GM21390 (cell line): ENCODE results near the gene ZDHHC17.
A peak's percentile ranks its signal among the peaks of the same experiment; 100 is the strongest.
"Not testable (repeated sequence)": the region's sequence is repeated elsewhere in the genome, so short reads cannot be mapped to it uniquely, and the experiment has no call there.

Experiments used
- ATAC-seq: cut with Tn5 transposase; IDR thresholded peaks from one replicate; pipeline ENCODE4 v1.9.1; 2021; ENCODE audit not compliant: unreplicated experiment

ZDHHC17 gene, protein sequence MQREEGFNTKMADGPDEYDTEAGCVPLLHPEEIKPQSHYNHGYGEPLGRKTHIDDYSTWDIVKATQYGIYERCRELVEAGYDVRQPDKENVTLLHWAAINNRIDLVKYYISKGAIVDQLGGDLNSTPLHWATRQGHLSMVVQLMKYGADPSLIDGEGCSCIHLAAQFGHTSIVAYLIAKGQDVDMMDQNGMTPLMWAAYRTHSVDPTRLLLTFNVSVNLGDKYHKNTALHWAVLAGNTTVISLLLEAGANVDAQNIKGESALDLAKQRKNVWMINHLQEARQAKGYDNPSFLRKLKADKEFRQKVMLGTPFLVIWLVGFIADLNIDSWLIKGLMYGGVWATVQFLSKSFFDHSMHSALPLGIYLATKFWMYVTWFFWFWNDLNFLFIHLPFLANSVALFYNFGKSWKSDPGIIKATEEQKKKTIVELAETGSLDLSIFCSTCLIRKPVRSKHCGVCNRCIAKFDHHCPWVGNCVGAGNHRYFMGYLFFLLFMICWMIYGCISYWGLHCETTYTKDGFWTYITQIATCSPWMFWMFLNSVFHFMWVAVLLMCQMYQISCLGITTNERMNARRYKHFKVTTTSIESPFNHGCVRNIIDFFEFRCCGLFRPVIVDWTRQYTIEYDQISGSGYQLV

DNA sequence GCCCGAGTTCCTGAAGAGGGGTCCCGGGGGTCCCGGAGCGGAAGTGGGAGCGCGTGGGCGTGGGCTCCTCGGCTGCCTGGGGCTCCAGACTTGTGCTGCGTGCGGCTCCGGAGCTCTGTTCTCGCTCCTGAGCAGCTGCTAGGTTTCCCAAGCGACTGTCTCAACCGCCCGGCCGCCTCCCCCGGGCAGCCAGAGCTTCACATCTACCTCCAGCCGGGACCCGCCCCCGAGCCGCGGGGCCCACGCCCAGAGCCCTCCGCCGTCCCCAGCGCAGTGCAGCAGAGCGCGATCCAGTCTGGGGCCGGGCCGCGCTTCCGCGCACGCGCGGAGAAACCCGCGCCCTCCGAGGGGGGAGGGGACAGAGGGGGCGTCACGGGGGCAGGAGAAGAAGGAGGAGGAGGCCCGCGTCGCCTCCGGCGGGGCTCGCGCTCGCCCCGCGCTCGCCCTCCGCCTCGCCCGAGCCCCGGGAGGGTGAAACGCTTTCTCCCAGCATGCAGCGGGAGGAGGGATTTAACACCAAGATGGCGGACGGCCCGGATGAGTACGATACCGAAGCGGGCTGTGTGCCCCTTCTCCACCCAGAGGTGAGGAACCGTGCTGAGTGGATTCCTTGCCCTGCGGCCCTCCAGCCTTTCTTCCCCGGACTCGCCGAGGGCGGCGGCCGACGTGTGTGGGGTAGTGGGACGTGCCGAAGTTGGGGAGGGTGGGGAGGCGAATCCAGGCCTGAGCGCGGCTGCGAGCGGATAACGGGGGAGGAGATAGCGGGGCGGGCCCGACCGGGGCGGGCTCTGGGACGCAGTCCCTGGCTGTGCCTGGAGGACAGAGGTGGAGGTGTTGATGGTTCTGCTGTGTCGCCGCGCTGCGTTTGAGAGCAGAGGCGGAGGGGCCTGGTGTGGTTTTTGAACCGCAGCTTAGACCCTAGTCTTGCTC, at the start of gene ZDHHC17:
Gene ZDHHC17, plus strand, starts transcription at position 370 of the 930 bp plus-strand sequence. Its CDS starts 122 bp downstream, at position 492.
- peak; percentile 89 for ATAC-seq

DNA sequence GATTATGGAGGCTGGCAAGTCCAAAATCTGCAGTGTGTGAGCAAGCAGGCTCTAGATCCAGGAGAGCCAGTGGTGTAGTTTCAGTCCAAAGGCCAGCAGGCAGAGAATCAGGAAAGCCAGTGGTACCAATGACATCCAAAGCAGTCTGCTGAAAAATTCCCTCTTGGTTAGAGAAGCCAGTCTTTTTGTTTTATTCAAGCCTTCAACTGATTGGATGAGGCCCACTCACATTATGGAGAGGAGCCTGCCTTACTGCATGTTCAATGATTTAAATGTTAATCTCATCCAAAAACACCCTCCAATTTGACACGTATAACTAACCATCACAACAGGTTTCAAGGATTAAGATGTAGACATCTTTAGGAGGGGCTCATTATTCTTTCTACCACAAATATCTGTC, 49.5 kb upstream of the ZDHHC17 start:
- no peak for ATAC-seq

DNA sequence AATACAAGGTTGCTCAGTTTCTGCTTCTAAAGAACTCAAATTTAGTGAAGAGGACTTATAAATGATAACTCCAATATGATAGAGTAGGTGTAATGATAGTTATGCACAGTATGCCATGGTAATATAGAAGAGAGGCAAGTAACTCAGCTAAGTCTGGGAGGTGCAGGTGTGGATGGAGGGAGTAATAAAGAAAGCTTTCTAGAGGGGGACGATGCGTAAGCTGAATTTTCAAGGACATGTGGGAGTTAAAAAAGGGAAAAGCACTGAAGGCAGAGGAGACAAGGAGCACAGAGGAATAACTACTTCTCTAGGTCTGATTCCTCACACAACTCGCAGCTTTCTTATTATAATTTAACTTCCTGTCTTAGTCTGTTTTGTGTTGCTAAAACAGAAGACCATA, 49.1 kb upstream of the ZDHHC17 start:
- ATAC-seq: no peak

DNA sequence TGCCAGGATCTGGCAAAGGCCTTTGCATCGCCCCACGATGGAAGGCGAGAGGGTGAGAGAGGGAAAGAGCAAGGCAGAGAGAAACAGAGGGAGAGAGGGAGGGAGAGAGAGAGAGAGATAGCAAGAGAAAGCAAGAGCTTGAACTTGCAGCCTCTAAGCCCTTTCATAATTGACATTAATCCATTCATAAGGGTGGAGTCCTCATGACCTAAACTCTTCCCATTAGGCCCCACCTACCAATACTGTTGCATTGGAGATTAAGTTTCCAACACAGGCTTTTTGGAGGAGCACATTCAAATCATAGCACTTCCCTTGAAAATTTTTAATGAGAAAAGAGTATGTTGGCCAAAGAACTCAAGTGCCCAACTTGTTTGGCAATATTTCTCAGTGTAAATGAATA, 48.6 kb upstream of the ZDHHC17 start:
- ATAC-seq: no peak

DNA sequence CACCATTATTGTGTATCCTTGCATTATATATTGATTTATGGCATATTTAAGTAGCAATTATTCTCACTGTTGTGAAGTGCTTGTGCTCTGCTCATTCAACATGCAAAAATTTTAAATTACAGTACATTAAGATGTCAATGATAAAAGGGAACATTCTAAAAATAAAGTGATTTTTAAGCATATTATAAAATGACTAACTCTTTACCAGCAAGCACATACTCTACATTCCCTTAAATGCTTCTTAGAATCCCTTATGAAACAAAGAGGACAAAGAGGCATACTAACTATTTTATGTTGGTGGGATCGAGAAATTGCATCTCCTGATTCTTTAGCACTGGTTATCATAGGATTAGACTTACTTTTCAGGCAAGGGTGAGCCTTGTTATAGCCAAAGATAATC, 46.6 kb upstream of the ZDHHC17 start:
- ATAC-seq: no peak

DNA sequence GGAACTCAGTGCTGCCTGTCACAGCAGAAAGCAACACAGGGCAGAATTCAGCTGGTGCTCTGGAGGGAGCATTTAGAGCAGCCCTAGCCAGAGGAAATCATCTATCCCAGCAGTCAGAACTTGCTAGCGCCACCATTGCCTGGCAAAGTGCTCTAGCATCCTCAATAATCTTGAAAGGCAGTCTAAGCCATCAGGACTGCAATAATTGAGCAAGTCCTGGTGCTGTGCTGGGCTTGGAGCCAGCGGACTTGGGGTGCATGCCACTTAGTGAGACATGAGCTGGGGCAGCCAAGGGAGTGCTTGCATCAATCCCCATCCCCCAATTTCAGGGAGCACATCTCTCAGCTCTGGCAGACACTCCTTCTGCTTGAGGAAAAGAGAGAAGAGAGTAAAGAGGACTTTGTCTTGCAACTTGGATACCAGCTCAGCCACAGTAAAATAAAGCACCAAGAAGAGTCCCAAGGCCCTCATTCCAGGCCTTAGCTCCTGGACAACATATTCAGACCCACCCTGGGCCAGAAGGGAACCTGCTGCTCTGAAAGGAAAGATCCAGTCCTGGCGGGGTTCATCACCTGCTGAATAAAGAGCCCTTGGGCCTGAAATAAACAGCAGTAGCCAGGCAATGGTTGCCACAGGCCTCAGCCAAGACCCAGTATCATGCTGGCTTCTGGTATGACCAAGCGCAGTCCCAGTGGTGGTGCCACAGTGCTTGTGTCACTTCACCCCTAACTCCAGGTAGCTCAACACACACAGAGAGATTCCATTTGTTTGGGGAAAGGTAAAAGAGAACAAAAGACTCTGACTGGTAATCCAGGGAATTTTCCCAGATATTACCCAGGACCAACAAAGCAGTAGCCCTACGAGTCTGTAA, 44.5 kb upstream of the ZDHHC17 start:
- ATAC-seq: no peak

DNA sequence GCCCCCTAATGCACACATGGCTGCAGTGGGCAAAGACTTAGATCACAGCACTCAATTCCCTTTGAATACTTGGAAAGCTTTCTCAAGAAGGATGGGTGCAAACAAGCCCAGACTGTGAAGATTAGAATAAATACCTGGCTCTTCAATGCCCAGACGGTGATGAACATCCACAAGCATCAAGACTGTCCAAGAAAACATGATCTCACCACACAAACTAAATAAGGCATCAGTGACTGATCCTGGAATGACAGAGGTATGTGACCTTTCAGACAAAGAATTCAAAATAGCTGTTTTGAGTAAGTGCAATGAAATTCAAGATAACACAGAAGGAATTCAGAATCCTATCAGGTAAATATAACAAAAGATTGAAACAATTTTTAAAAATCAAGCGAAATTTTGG, 43.8 kb upstream of the ZDHHC17 start:
- ATAC-seq: no peak

DNA sequence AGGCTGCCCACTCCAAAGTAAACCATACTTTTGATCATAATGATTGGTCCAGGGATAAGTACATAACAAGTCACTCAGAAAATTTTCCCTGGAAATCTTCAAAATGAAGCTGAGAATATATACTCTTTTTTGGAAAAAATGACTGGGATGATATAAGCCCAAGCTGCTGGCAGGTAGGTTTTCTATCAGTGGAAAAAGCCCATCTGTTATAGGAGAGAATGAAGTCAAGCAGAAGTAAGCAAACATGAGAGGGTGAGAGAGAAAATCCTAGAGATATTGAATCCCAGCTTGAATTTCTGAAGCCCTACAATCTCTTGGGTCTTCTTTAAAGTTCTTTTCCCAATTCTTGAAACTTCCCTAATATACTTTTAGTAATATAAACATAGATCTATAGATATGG, 37.3 kb upstream of the ZDHHC17 start:
- no peak for ATAC-seq

DNA sequence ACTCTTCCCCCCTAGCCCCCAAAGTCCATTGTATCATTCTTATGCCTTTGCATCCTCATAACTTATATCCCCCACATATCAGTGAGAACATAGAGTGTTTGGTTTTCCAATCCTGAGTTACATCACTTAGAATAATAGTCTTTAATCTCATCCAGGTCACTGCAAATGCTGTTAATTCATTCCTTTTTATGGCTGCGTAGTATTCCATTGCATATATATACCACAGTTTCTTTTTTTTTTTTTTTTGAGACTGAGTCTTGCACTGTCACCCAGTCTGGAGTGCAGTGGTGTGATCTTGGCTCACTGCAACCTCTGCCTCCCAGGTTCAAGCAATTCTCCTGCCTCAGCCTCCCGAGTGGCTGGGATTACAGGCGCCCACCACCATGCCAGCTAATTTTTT, 31.7 kb upstream of the ZDHHC17 start:
- not testable (repeated sequence) for ATAC-seq

DNA sequence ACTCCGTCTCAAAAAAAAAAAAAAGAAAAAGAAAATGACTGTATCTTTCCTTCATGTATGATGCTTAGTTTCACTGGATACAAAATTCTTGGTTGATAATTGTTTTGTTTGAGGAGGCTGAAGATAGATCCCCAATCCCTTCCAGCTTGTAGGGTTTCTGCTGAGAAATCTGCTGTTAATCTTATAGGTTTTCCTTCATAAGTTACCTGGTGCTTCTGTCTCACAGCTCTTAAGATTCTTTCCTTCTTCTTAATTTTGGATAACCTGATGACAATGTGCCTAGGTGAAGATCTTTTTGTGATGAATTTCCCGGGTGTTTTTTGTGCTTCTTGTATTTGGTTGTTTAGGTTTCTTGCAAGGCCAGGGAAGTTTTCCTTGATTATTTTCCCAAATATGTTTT, 26.2 kb upstream of the ZDHHC17 start:
- not testable (repeated sequence) for ATAC-seq

DNA sequence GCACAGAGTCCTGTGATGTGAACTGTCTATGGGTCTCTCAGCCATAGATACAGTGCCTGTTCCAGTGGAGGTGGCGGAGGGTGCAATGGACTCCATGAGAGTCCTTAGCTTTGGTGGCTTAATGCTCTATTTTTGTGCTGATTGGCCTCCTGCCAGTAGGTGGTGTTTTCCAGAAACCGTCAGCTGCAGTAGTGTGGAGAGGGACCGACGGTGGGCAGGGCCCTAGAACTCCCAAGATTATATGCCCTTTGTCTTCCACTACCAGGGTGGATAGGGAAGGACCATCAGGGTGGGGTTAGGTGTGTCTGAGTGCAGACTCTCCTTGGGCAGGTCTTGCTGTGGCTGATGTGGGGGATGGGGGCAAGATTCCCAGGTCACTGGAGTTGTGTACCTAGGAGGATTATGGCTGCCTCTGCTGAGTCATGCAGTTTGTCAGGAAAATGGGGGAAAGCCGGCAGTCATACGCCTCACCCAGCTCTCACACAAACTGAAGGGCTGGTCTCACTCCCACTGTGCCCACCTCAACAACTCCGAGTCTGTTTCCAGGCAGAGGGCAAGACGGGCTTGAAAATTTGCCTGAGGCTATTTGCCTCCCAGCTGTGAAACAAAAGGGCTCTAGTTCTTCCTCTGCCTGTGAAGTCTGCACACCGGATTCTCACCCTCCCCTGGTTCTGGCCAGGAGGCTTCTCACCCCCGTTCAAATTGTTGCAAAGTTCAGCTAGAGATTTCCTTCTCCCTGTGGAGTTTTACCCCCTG, 24.9 kb upstream of the ZDHHC17 start:
- ATAC-seq: no peak

DNA sequence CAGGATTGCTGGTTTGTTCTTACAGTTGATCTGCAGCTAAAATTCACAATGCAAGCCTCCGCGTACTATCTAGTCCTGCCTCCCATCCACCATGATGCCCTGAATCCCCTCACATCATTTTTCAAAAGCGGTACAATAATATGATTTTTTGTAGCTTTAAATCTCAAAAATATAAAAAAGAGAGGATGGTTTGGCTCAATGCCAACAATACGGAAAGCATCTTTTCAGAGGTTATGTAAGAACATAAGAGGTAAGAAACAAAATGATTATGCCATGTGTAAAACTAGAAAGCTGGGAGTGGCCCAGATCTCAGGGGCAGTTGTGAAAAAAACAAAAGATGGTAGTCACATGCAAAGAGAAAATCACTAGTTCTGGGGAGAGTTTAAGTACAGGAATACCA, 24.0 kb upstream of the ZDHHC17 start:
- ATAC-seq: no peak

DNA sequence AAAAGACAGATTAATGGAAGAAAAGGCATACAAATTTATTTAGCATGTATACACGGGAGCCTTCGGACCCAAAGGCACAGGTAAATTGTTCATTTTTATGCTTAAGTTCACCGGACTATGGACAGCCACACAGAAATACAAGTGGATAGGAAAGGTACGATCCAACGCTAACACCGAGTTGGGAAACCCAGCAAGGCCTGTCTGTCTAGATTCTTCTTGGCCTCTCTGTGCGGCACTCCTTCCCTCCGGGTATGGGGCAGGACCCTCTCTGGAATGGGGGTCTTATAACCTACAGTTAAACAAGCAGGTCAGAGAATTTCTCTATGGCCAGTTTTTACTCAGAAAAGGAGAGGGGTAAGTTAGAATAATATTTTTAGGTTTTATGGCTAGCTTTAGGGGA, 23.4 kb upstream of the ZDHHC17 start:
- ATAC-seq: no peak

DNA sequence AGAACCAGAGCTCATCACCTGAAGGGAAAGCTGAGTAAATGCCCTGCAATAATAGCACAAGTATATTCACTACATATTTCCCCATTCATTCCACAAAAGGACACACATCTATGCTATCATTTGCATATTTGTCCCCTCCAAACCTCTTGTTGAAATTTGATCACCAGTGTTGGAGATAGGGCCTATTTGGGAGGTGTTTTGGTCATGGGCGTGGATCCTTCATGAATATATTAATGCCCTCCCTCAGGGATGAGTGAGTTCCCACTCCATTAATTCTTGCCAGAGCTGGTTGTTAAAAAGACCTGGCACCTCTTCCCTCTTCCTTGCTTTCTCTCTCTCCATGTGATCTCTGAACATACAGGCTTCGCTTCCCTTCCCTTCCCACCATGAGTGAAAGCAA, 18.6 kb upstream of the ZDHHC17 start:
- no peak for ATAC-seq

DNA sequence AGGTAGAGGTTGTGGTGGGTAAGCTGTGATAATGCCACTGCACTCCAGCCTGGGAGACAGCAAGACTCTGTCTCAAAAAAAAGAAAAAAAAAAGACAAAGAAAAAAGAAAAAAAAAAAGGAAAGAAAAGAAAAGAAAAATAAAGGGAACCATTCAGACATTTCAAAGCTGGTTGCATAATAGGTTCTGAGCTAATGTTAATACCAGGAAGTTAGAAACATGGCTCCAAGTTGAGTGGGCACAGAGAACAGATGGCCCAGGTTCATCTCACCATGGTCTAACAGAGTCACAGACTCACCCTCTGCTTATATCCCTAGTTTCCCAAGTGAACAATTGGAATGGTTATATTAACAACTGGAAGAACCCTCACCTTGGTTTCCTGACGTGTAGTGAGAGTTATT, 17.4 kb upstream of the ZDHHC17 start:
- ATAC-seq: no peak

DNA sequence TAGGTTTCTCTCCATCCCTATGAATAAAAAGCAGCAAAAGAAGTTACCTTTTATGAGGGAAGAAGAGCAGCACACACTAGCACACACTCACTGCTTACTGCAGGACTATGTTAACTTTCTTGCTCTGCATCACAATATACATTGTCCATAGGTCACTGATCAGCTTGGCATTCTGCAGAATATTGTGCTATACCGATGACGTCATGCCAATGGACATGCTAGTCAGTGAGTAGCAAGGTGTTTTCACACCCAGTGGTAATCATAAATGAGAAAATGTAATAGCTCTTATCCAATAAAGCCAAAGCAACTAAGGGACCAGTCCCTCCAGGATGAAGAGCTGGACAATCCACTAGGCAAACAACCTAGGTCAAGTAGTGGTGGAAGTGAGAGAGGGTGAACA, 16.7 kb upstream of the ZDHHC17 start:
- no peak for ATAC-seq

DNA sequence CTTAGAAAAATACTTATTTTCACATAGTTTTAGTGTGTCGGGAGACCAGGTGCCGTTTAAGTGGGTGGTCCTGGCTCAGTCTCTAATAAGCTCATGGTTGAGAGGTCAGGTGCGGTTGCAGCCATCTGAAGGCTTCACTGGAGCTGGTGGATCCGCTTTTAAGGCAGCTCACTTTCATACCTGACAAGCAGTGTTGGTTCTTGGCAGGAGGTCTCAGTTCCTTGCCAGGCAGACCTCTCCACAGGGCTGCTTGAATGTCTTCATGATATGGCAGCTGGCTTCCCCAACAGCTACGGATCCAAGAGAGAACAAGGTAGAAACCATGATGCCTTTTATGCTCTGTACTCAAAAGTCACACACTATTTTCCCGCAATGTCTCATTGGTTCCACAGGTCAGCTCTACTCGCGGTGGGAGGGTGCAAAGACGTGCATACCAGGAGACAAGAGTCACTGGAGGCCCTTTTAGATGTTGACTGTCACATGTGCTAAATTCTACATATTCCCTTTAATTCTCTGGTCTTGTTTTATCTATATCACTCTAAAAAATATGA, 8.0 kb upstream of the ZDHHC17 start:
- no peak for ATAC-seq

DNA sequence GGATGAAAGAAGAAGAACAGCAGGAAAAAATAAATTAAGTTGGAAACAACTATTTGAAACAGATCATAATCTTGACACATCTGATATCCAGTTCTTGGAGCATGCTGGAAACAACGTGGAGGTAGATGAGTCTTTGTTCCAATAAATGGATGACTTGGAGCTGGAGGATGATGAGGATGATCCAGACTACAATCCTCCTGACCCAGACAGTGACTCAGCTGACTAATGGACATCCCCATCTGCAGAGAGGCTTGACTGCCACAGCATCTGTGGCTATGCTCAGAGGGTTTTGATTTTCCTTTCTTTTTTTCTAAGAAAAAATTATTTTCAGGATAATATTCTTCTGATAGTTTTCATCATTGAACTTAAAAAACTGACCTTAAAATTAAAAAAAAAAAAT, 6.2 kb upstream of the ZDHHC17 start:
- no peak for ATAC-seq

DNA sequence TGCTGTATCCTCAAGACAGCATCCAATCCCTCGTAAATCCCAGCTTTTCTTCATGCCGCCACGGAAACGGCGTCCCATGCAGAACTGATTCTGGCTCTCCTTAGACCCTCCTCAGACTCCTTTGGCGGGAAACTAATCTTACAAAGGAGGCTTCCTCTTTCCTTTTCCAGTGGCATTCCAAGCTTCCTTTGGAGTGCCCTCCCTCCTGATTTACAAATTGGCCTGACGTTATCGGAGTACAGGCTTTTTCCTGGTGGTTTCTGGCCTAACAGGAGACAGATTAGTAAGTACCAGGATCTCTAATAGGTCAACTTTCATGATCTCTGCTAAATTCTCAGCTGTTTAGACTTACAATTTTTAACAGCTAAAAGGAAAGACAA, 1.3 kb upstream of the ZDHHC17 start:
- no peak for ATAC-seq

DNA sequence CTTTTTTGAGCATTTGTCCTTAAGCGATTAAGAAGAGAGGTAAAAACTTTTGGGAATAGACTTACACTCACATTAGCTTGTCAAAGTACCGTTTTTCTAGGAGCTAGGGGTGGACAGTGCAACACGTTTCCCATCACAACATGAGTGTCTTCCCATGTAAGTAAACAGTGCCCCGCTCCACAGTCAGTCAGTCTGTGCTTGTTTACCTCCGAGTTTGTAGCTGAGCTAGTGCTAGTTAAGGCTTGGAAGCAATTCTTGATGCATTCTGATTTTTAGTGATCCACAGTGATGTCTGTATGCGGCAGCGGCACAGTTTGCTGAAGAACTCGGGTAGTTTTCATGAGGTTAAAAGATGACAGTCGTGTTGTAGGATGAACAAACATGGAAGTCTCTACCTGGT, 941 bp downstream of the ZDHHC17 start:
- no peak for ATAC-seq
